IMR-90 (cell line): ENCODE results near the gene PRKRIP1. TPM values are rescaled to one million over a fixed set of nuclear protein-coding genes. Genes with fewer than 3 reads are reported as not detected.
"Not testable (repeated sequence)": the region's sequence is repeated elsewhere in the genome, so short reads cannot be mapped to it uniquely, and the experiment has no call there.

Source experiments
- ATAC-seq: fragments of 200-7000 bp; cut with Tn5 transposase; 2 replicates; pipeline ENCODE4 v1.9.1; 2020; ENCODE audit warnings: low read depth, mild to moderate bottlenecking, moderate library complexity
- BruUV-seq: library from RNA; stranded (reverse); fragments of 400-500 nt; replicated peaks from 2 replicates; lab custom pipeline; 2021; lab: Mats Ljungman, UMichigan
- CTCF ChIA-PET: fragments of 300-600 bp; formaldehyde crosslinking; extraction: SDS; loops from one replicate; lab custom pipeline; 2021; ENCODE audit warnings: antibody characterized with exemption; lab: Yijun Ruan, JAX
- POLR2A ChIA-PET: fragments of 300-600 bp; sonication (Branson Sonifier 250); formaldehyde crosslinking; loops from one replicate; lab custom pipeline; 2022; ENCODE audit warnings: antibody characterized with exemption; ENCODE audit not compliant: unreplicated experiment; lab: Charles Lee
- DNase-seq: peaks from one replicate; pipeline ENCODE4 v3.0.0; 2013
- H2AFZ ChIP-seq: replicated peaks from 2 replicates; pipeline ENCODE3; 2013; ENCODE audit warnings: low read length, mild to moderate bottlenecking; ENCODE audit not compliant: poor library complexity
- H2AK5ac ChIP-seq: 2 replicates; pipeline ENCODE4 v1.6.1; 2013; ENCODE audit warnings: low read depth, low read length, inconsistent platforms
- H2AK9ac ChIP-seq: replicated peaks from 2 replicates; pipeline ENCODE3; 2013; ENCODE audit warnings: mild to moderate bottlenecking, low read depth, low read length, moderate library complexity; ENCODE audit not compliant: poor library complexity
- H2BK120ac ChIP-seq: 2 replicates; pipeline ENCODE4 v1.6.1; 2013; ENCODE audit warnings: low read depth, low read length, inconsistent platforms
- H2BK15ac ChIP-seq: 3 replicates; pipeline ENCODE4 v1.6.1; 2013; ENCODE audit warnings: low read depth, low read length, inconsistent platforms
- H2BK20ac ChIP-seq: 2 replicates; pipeline ENCODE4 v1.6.1; 2013; ENCODE audit warnings: low read depth, mild to moderate bottlenecking, inconsistent platforms, low read length, moderate library complexity
- H2BK5ac ChIP-seq: 2 replicates; pipeline ENCODE4 v1.6.1; 2013; ENCODE audit warnings: mild to moderate bottlenecking, low read depth, low read length, inconsistent platforms; ENCODE audit not compliant: poor library complexity, severe bottlenecking
- H3K14ac ChIP-seq: replicated peaks from 2 replicates; pipeline ENCODE4 v1.6.1; 2013; ENCODE audit warnings: low read depth, low read length, inconsistent platforms
- H3K18ac ChIP-seq: 2 replicates; pipeline ENCODE4 v1.6.1; 2013; ENCODE audit warnings: low read depth, low read length, control low read depth
- H3K23ac ChIP-seq: 2 replicates; pipeline ENCODE4 v1.6.1; 2013; ENCODE audit warnings: low read depth, low read length, inconsistent platforms
- H3K27ac ChIP-seq: 2 replicates; pipeline ENCODE4 v1.5.1; 2013; ENCODE audit warnings: mild to moderate bottlenecking, control low read depth, low read length; ENCODE audit not compliant: insufficient read depth
- H3K27me3 ChIP-seq: 2 replicates; pipeline ENCODE4 v1.6.1; 2013; ENCODE audit warnings: low read length; ENCODE audit not compliant: control insufficient read depth, insufficient read depth
- H3K36me3 ChIP-seq: 2 replicates; pipeline ENCODE4 v1.6.1; 2013; ENCODE audit warnings: low read length, mixed read lengths; ENCODE audit not compliant: control insufficient read depth, insufficient read depth
- H3K4ac ChIP-seq: 2 replicates; pipeline ENCODE4 v1.6.1; 2013; ENCODE audit warnings: low read depth, low read length, inconsistent platforms
- H3K4me1 ChIP-seq: 2 replicates; pipeline ENCODE4 v1.6.1; 2013; ENCODE audit warnings: low read length, mixed read lengths; ENCODE audit not compliant: control insufficient read depth, insufficient read depth
- H3K4me2 ChIP-seq: 2 replicates; pipeline ENCODE4 v1.6.1; 2013; ENCODE audit warnings: low read depth, mild to moderate bottlenecking, control low read depth, low read length, moderate library complexity
- H3K4me3 ChIP-seq: 2 replicates; pipeline ENCODE4 v1.5.1; 2013; ENCODE audit warnings: low read depth, mild to moderate bottlenecking, control low read depth, low read length, moderate library complexity; ENCODE audit not compliant: insufficient read depth
- H3K56ac ChIP-seq: 2 replicates; pipeline ENCODE4 v1.6.1; 2013; ENCODE audit warnings: low read length, inconsistent platforms; ENCODE audit not compliant: insufficient read depth; ENCODE audit errors: extremely low read depth
- H3K79me1 ChIP-seq, 2 experiments: 2 replicates each; pipeline ENCODE4 v1.6.1; 2013; ENCODE audit warnings: low read length in 2 of 2, inconsistent platforms in 1 of 2, low read depth in 1 of 2
- H3K9ac ChIP-seq: 2 replicates; pipeline ENCODE4 v1.6.1; 2013; ENCODE audit warnings: low read depth, low read length, control low read depth
- H3K9me1 ChIP-seq: 2 replicates; pipeline ENCODE4 v1.6.1; 2013; ENCODE audit warnings: low read length, inconsistent platforms; ENCODE audit not compliant: insufficient read depth
- H3K9me3 ChIP-seq: 2 replicates; pipeline ENCODE4 v1.6.1; 2013; ENCODE audit warnings: low read length; ENCODE audit not compliant: control insufficient read depth, insufficient read depth
- H4K20me1 ChIP-seq: 2 replicates; pipeline ENCODE4 v1.6.1; 2013; ENCODE audit warnings: low read length, inconsistent platforms; ENCODE audit not compliant: insufficient read depth
- H4K5ac ChIP-seq: 2 replicates; pipeline ENCODE4 v1.6.1; 2013; ENCODE audit warnings: mild to moderate bottlenecking, low read depth, low read length, control low read depth
- H4K8ac ChIP-seq, 2 experiments: 2 replicates each; pipeline ENCODE4 v1.6.1; 2013; ENCODE audit warnings: low read depth in 2 of 2, low read length in 2 of 2, control low read depth in 1 of 2, inconsistent platforms in 1 of 2
- H4K91ac ChIP-seq: 2 replicates; pipeline ENCODE4 v1.6.1; 2013; ENCODE audit warnings: low read depth, low read length, inconsistent platforms; ENCODE audit not compliant: insufficient read depth
- WGBS, 2 experiments: methylation state at CpG; one replicate each; pipeline versions ENCODE4 v1.1.5 to v1.1.7; 2013; ENCODE audit warnings: missing lambda C conversion rate in 2 of 2; ENCODE audit not compliant: insufficient read length in 1 of 2; ENCODE audit errors: extremely low coverage in 2 of 2; 5-methylcytosine and 5-hydroxymethylcytosine counted together
- dilution Hi-C: fragments of 300-500 bp; cut with HindIII; formaldehyde crosslinking; loops from one replicate; pipeline ENCODE4 v1.14.3; 2018; ENCODE audit warnings: low sequenced_read_pairs; ENCODE audit not compliant: unreplicated experiment
- in situ Hi-C: fragments of 300-500 bp; cut with MboI; formaldehyde crosslinking; loops from 3 replicates; pipeline ENCODE4 v1.14.3; 2019; ENCODE audit warnings: low sequenced_read_pairs, inconsistent platforms, mixed read lengths
- intact Hi-C: fragments of 100-400 bp; cut with micrococcal nuclease; formaldehyde crosslinking; loops from 2 replicates; pipeline ENCODE4 v1.10.0; 2022
- polyA plus RNA-seq, 3 experiments: library from polyadenylated mRNA; depleted of rRNA; stranded (reverse); fragments of >200 nt; gene quantifications; 2 replicates each; pipeline ENCODE4 v1.2.3, GENCODE V29; 2012; ENCODE audit warnings: low replicate concordance in 1 of 3
- total RNA-seq: library from RNA; depleted of rRNA; stranded (reverse); fragments of >200 nt; gene quantifications from 2 replicates; pipeline ENCODE4 v1.2.3, GENCODE V29; 2012

PRKRIP1 gene
- total and polyA plus RNA-seq, 2 of the 4 experiments (the other 2 are of a cell fraction) = 6.5 to 21.6 TPM

- CTCF ChIA-PET, H2BK15ac ChIP-seq, H4K5ac ChIP-seq, BruUV-seq, H3K18ac ChIP-seq, H3K4me1 ChIP-seq, H4K8ac ChIP-seq, intact Hi-C loops, H3K27me3 ChIP-seq, DNase-seq, H3K9me1 ChIP-seq, H3K23ac ChIP-seq, H2BK120ac ChIP-seq, POLR2A ChIA-PET, H2AFZ ChIP-seq, in situ Hi-C loops, H3K27ac ChIP-seq, H3K9ac ChIP-seq, H3K4me3 ChIP-seq, H3K4ac ChIP-seq, ATAC-seq, H3K9me3 ChIP-seq, dilution Hi-C loops, H3K56ac ChIP-seq, H3K14ac ChIP-seq, H2BK20ac ChIP-seq, H2AK5ac ChIP-seq, H2BK5ac ChIP-seq, H4K91ac ChIP-seq, H3K4me2 ChIP-seq, H2AK9ac ChIP-seq: not testable (repeated sequence)
- WGBS, 2 experiments = 100% methylated on average over 2 of the region's 10 CpGs; no CpG with 5 or more reads in 1 of the 2 experiments
- H4K20me1 ChIP-seq = peaks cover 12% of the 10 kb centered on the region
- H3K36me3 ChIP-seq = peaks cover 27% of the 10 kb centered on the region
- peaks cover 0 to 18% of the 10 kb centered on the region in 2 experiments; a peak in 2 of 4 replicates for H3K79me1 ChIP-seq
Measured at GRCh38 chr7:102454932-102455331, 58.8 kb downstream of the PRKRIP1 start.
